GM23248 (cell line): ENCODE measurements around the gene NFX1.

ENCODE experiments used
- EZH2 ChIP-seq: fragments of 200-600 bp; sonication (generic); IDR thresholded peaks from 2 replicates; pipeline ENCODE4 v1.6.1; 2018; ENCODE audit warnings: antibody characterized with exemption, mild to moderate bottlenecking; ENCODE audit not compliant: insufficient read depth, poor library complexity, severe bottlenecking
- EZH2phosphoT487 ChIP-seq: fragments of 200-600 bp; sonication (generic); IDR thresholded peaks from 2 replicates; pipeline ENCODE4 v1.6.1; 2018; ENCODE audit warnings: antibody characterized with exemption, moderate library complexity, mild to moderate bottlenecking, low read depth; ENCODE audit not compliant: insufficient read depth

- TF ChIP-seq EZH2phosphoT487 (no peak), EZH2 (no peak)
Measured at GRCh38 chr9:33288828-33289483, 1.4 kb upstream of the NFX1 start.
